Right atrium auricular region (tissue), 2 donors: ENCODE results near the gene CTR9. TPM values are rescaled to one million over a fixed set of nuclear protein-coding genes. Genes with fewer than 3 reads are reported as not detected.

Experiments used
- DNase-seq: peaks from one replicate; pipeline ENCODE4 v3.0.0-alpha.2; 2019; ENCODE audit warnings: low spot score
- H3K27ac ChIP-seq, 2 donors: fragments of 200-600 bp; sonication (generic); 1 replicate in 1 of 2; 2 replicates in 1 of 2; pipeline ENCODE4 v1.5.1; 2016 to 2019
- H3K27me3 ChIP-seq, 2 donors: fragments of 200-600 bp; sonication (generic); one replicate each; pipeline versions ENCODE4 v1.5.1 to v1.6.0; 2017 to 2019
- H3K36me3 ChIP-seq: fragments of 200-600 bp; sonication (generic); one replicate; pipeline ENCODE4 v1.5.1; 2016
- H3K4me1 ChIP-seq, 2 donors: fragments of 200-600 bp; sonication (generic); one replicate each; pipeline versions ENCODE4 v1.5.1 to v1.6.0; 2017 to 2019
- H3K4me3 ChIP-seq, 2 donors: fragments of 200-600 bp; sonication (generic); 1 replicate in 1 of 2; 2 replicates in 1 of 2; pipeline ENCODE4 v1.5.1; 2017 to 2019; ENCODE audit warnings: mild to moderate bottlenecking in 1 of 2, moderate library complexity in 1 of 2
- H3K9me3 ChIP-seq, 2 donors: fragments of 200-600 bp; sonication (generic); one replicate each; pipeline ENCODE4 v1.5.1; 2019
- CTCF ChIP-seq, 2 donors: fragments of 200-600 bp; sonication (generic); IDR thresholded peaks; one replicate each; pipeline ENCODE4 v1.5.1; 2019; ENCODE audit warnings: antibody characterized with exemption in 2 of 2
- total RNA-seq, 2 donors: library from RNA; depleted of rRNA; stranded (reverse); fragments of >200 nt; gene quantifications; one replicate each; pipeline ENCODE4 v1.1.0, GENCODE V29; 2016

Gene CTR9
- total RNA-seq, 2 donors from 2014 or later, result 17.0 to 18.6 TPM

DNA sequence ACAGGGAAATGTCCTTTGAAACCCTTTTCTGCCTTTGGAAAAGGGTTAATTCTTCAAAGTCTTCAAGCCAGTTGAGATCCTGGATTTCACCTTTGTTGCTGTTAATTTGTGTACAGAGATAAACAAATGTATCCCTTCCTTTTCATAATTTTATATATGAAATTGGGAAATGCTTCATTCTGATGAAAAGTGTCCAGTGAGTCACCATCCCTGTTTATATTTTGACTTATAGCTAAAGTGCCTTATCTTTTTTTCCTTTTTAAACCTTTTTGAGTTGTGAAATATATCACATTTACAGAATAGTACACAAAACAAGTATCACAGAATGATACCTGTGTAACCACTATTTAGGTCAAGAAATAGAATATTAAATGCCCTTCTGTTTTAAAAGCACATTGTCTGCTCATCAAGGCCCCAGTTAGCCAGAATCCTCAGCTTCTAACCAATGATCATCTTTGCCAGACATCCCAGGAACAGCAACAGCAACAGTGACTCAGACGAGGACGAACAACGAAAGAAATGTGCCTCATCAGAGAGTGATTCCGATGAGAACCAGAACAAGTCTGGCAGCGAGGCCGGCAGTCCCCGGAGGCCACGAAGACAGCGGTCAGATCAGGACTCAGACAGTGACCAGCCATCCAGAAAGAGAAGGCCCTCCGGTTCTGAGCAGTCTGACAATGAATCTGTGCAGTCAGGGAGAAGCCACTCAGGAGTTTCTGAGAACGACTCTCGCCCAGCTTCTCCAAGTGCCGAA lies 27.3 kb downstream of the CTR9 start:
- Histone ChIP-seq H3K4me1 (peaks cover 0 to 24% of the 10 kb centered on the region in 2 donors), H3K4me3 (no peak overlapping the region), H3K36me3 (peaks cover 42% of the 10 kb centered on the region), H3K27me3 (no peaks in the 10 kb centered on the region), H3K27ac (peak overlapping the region; percentile 74 to 78), H3K9me3 (no peaks in the 10 kb centered on the region)
- TF ChIP-seq CTCF (IDR thresholded peaks at IDR 0.05), result no peak
- DNase-seq, result peak; percentile 70

- no peak for DNase-seq
- TF ChIP-seq CTCF (IDR thresholded peaks at IDR 0.05), result no peak
Measured at GRCh38 chr11:10779086-10779485, 28.0 kb downstream of the CTR9 start.

DNA sequence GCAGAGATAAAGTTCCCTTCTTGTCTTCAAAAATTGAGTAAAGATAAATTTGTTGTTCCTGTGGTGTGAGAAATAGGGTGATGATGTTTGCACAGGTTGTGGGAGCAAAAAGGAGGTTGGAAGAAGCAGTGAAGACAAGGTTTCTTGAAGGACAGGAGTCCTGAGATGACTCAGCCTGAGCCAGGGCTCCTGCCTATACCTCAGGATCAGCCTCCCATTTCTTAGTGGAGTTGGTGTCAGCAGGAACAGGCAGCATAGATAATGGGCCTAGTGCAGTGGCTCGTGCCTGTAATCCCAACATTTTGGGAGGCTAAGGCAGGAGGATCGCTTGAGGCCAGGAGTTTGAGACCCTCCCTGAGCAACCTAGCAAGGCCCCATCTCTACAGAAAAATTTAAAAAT lies 29.0 kb downstream of the CTR9 start:
- H3K4me1 ChIP-seq, result peaks cover 0 to 38% of the 10 kb centered on the region in 2 donors
- no peaks in the 10 kb centered on the region for H3K27me3 ChIP-seq
- no peaks in the 10 kb centered on the region for H3K9me3 ChIP-seq
- H3K4me3 ChIP-seq, result no peak overlapping the region
- H3K27ac ChIP-seq, result no peak overlapping the region
- H3K36me3 ChIP-seq, result peaks cover 26% of the 10 kb centered on the region
- no peak for TF ChIP-seq CTCF (IDR thresholded peaks at IDR 0.05)
- DNase-seq, result no peak

More at GRCh38 chr11:10779086-10779485, 28.0 kb downstream of the CTR9 start:
- Histone ChIP-seq H3K36me3 (peaks cover 35% of the 10 kb centered on the region), H3K9me3 (no peaks in the 10 kb centered on the region), H3K27me3 (no peaks in the 10 kb centered on the region), H3K27ac (peak overlapping the region; percentile 74 to 78), H3K4me3 (no peak overlapping the region), H3K4me1 (peaks cover 0 to 29% of the 10 kb centered on the region in 2 donors)

GRCh38 chr11:10784232-10785145 lies 33.4 kb downstream of the CTR9 start:
- no peak overlapping the region for H3K27ac ChIP-seq
- H3K9me3 ChIP-seq, result no peaks in the 10 kb centered on the region
- peaks cover 0 to 21% of the 10 kb centered on the region in 2 donors for H3K4me1 ChIP-seq
- H3K27me3 ChIP-seq, result no peaks in the 10 kb centered on the region
- no peaks in the 10 kb centered on the region for H3K36me3 ChIP-seq
- H3K4me3 ChIP-seq, result no peak overlapping the region
- no peak for DNase-seq
- no peak for TF ChIP-seq CTCF (IDR thresholded peaks at IDR 0.05)

DNA sequence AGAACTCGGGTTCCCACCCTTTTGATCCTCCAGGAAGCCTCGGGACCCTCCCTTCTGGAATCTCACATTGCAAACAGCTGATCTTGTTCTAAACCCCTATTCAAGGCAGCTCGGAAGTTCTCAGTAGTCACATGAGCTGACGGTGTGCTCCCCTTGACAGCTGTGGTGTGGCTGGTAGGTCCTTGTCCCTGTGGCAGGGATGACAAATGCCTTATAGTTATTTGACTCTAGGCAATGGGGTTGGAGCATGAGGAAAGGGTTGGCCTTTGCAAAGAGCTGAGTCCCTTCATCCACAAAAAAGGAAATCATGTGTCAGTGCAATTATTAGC lies 34.1 kb downstream of the CTR9 start:
- no peak for TF ChIP-seq CTCF (IDR thresholded peaks at IDR 0.05)
- no peak overlapping the region for H3K4me3 ChIP-seq
- H3K9me3 ChIP-seq, result no peaks in the 10 kb centered on the region
- no peaks in the 10 kb centered on the region for H3K36me3 ChIP-seq
- no peak overlapping the region for H3K27ac ChIP-seq
- no peaks in the 10 kb centered on the region for H3K27me3 ChIP-seq
- H3K4me1 ChIP-seq, result peaks cover 0 to 21% of the 10 kb centered on the region in 2 donors
- DNase-seq, result no peak
